KBM-7 (cell line): ENCODE measurements around the gene CCL14.
A peak's percentile ranks its signal among the peaks of the same experiment; 100 is the strongest.
"Not testable (repeated sequence)": the region's sequence is repeated elsewhere in the genome, so short reads cannot be mapped to it uniquely, and the experiment has no call there.

ENCODE experiments used
- DNase-seq: peaks from one replicate; pipeline ENCODE4 v3.0.0-alpha.2; 2015
- in situ Hi-C: fragments of 300-500 bp; cut with MboI; formaldehyde crosslinking; loops from 2 replicates; pipeline ENCODE4 v1.14.3; 2020; ENCODE audit warnings: low sequenced_read_pairs, low pct_unique_long_range_greater_than_20kb, mixed read lengths

Gene CCL14

GRCh38 chr17:35998018-35998545 is 11.6 kb upstream of the CCL14 start:
- in situ Hi-C loops, result no loop called here
- no peak for DNase-seq

GRCh38 chr17:35995346-35995745 is 8.8 kb upstream of the CCL14 start:
- DNase-seq, in situ Hi-C loops: not testable (repeated sequence)

GRCh38 chr17:35991075-35991474 is 4.5 kb upstream of the CCL14 start:
- no peak for DNase-seq
- in situ Hi-C loops, result no loop called here

- in situ Hi-C loops, result no loop called here
- no peak for DNase-seq
These were observed 1.6 kb upstream of the CCL14 start for GRCh38 chr17:35988164-35988563.

GRCh38 chr17:35984140-35984539 is 2.4 kb downstream of the CCL14 start:
- in situ Hi-C loops, result no loop called here
- DNase-seq, result no peak

GRCh38 chr17:35982409-35983191 is 3.9 kb downstream of the CCL14 start:
- no peak for DNase-seq
- in situ Hi-C loops, result no loop called here

GRCh38 chr17:35981908-35982330 is 4.6 kb downstream of the CCL14 start:
- peak; percentile 11 for DNase-seq
- in situ Hi-C loops, result no loop called here

GRCh38 chr17:35981246-35981645 is 5.3 kb downstream of the CCL14 start, which contains the start of gene CCL16:
TSS of gene CCL16 (minus strand) at chr17:35981497. CDS start at chr17:35981420, 77 bp downstream.
- in situ Hi-C loops, result no loop called here

GRCh38 chr17:35978346-35978745 is 8.2 kb downstream of the CCL14 start:
- DNase-seq, result no peak
- in situ Hi-C loops, result no loop called here

More at GRCh38 chr17:35981246-35981645, 5.3 kb downstream of the CCL14 start, which contains the start of gene CCL16:
- DNase-seq, result no peak

GRCh38 chr17:35977509-35977908 is 9.0 kb downstream of the CCL14 start:
- in situ Hi-C loops, result no loop called here
- DNase-seq, result no peak

GRCh38 chr17:35973333-35974260 is 12.9 kb downstream of the CCL14 start:
- DNase-seq, result no peak
- in situ Hi-C loops, result no loop called here

GRCh38 chr17:35972945-35973332 is 13.6 kb downstream of the CCL14 start:
- in situ Hi-C loops, result no loop called here
- DNase-seq, result no peak

- no peak for DNase-seq
- in situ Hi-C loops, result no loop called here
These were observed 14.0 kb downstream of the CCL14 start for GRCh38 chr17:35972535-35972934.

- in situ Hi-C loops, result no loop called here
- DNase-seq, result no peak
These were observed 14.5 kb downstream of the CCL14 start for GRCh38 chr17:35972066-35972465.

- in situ Hi-C loops, result no loop called here
- DNase-seq, result peak; percentile 74
These were observed 16.8 kb downstream of the CCL14 start for GRCh38 chr17:35969558-35970380.

GRCh38 chr17:35968520-35969054 is 17.9 kb downstream of the CCL14 start:
- in situ Hi-C loops, result no loop called here

GRCh38 chr17:35965272-35965671 is 21.3 kb downstream of the CCL14 start:
- no peak for DNase-seq
- in situ Hi-C loops, result no loop called here

More at GRCh38 chr17:35968520-35969054, 17.9 kb downstream of the CCL14 start:
- DNase-seq, result no peak

- no peak for DNase-seq
- in situ Hi-C loops, result no loop called here
These were observed 22.9 kb downstream of the CCL14 start for GRCh38 chr17:35963663-35964062.

- no peak for DNase-seq
- in situ Hi-C loops, result no loop called here
These were observed 32.8 kb downstream of the CCL14 start for GRCh38 chr17:35953720-35954119.
